Stimulated activated CD8-positive, alpha-beta memory T cell treated with anti-CD3 and anti-CD28 coated beads, Interleukin-7, amount 100 ng/mL, for 48 hours (primary cell): ENCODE measurements around the gene SPPL2B.

Source experiments
- DNase-seq, 2 donors: peaks; one replicate each; pipeline ENCODE4 v3.0.0-alpha.2; 2020; ENCODE audit warnings: low read depth in 1 of 2; ENCODE audit errors: extremely low read depth in 1 of 2

The SPPL2B gene

DNA sequence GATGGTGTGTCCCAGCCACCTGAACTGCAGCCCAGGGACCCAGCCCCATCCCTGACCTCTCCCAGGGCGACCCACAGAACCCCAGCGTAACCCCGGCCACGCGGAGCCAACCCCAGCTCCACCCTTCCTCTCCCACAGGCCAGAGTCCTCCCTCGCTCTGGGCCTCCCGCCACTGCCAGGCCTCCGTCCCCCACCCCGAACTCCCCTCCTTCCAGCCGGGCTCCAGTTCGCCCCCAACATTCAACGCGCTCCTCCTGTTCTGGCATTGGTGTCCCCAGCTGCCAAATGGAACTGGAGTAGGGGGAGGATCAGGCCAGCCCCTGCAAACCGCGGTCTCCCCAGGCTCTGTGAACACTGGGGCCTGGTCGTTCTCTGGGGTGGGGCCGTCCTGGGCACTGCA is 28.0 kb upstream of the SPPL2B start:
- no peak for DNase-seq

DNA sequence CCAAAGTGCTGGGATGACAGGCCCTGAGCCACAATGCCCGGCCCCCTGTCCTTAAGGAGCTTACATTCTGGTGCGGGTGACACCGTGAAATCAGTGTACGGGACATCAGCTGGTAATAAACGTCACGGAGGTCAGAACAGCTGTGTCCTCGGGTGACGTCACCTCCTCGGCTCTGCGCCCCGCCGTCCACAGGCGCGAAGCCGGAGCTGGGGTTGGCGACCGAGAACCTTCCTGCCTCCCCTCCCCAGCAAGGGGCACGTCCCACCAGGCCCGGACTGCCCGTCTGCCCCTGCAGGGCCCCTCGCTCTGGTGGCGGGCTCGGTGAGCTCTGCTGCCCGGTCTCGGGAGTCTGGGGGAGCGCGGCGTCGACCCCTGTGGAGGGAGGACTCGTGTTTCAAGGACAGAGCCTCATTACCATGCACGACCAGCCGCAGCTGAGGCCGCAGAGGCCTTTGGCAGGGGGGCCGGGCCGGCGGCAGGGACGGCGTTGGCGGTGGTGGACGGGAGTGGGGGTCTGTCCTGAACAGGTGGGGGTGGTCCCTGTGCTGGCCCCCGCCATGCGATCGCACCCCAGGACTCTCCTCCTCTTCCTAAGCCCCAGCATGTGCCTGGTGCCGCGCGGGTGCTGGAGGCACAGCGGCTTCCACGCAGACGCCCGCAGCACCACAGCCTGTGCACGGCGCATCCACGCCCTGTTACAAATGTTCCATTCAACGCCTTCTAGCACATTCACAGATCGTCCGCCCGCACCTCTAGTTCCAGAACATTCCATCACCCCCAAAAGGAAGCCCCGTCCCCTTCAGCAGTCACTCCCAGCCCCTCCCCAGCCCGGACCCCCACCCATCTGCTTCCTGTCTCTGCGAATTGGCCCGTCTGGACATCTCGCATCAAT is 25.9 kb upstream of the SPPL2B start:
- DNase-seq = no peak

DNA sequence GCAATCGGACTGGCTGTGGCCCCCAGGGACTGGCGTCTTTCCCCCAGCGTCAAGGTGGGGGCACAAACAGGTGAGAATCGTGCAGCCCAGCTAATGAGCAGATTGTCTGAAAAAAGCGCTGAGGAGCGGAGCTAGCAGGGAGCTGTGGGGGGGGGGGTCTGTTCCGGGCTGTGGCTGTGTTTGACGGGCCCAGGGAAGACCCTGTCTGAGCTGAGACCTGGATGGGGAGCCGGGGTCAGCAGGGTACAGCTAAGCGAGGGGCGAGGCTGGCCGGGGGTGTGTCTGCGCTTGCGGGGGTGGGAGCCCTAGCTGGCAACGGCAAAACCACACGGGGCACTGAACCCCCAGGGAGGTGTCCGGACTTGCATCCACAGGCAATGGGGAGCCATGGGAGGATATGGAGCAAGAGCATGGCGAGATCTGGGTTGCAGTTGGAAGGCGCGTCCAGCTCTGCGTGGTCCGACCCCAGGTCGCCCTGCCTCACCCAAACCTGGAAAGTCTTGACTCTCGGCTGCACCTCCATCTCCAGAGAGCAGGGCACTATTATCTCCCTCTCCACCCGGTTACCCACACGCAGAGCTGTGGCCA is 25.2 kb upstream of the SPPL2B start:
- DNase-seq = no peak

DNA sequence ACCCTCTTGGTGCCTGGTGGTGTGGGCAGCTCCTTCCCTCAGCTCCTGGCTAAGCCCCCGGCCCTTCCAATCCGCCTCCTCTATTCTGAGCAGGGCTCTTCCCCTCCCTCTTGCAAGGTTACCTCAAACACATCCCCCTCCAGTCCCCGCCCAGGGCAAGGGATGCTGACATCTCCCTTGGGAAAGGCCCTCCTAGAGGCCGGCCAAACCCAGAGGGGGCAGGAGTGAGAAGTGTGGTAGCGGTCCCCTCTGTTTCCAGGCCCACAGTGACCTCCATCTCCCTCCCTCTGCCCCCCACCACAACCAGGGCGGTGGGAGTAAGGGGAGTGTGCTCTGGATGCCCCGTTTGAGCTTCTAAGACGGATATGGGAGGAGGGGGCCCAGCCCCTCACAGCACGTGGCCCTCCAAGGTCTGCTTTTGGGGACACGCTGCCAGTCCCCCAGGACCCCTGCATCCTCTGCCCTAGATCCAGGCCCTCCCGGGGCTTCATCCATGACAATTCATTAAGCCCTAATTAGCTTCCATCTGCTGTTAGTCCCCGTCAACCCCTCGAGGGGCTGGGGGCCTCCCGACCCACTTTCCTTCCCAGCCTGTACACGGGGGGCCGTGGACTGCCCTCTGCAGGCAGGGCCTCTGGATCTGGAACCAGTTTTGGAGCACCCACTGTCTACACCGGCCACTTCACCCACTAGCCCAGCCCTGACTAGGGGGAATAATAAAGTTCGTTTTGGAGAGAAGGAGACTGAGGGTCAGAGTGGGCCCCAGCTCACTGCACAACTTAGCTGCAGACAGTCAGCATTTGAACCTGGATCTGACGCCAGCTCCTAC is 22.8 kb upstream of the SPPL2B start:
- no peak for DNase-seq

DNA sequence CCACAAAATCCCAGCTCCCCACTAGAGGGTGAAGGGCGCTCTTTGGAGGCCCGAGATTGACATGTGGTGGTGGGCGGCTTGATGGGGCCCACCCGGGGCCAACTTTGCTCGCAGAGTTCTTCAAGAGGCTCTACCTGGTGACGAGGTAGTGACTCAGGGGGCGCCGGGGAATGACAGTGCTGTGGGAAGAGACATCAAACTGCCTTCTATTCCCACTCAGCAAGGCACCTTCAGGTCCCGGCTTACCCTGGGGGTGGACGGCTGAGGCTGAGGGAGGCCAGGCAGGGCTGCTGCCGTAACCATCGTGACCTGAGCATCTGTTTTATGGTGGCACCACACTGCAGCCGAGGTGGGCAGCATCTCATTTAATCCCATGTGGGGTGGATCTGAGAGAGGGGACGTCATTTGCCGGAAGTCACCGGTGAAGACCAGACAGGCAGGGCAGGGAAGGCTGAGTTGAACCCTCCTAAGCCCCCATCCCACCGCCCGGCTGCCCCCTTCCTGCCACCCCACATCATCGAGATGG is 22.1 kb upstream of the SPPL2B start:
- no peak for DNase-seq

DNA sequence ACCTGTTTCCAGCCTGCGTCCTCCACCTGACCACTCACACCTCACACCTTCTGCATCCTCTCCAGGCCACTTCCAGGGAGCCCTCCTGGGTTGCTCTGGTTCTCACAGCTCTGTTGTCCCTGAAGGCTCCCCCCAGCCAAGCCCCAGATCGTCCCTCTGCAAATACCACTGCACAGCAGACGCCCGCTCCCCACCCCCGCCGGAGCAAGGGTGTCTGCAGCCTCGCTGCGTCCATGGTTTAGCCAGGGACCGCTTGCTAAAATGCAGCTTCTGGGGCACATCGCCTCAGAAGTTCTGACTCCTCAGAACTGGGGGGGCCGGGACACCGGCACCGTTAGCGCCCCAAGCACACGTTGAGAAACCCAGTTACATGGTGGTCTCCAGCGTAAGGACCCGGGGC is 21.5 kb upstream of the SPPL2B start:
- no peak for DNase-seq

DNA sequence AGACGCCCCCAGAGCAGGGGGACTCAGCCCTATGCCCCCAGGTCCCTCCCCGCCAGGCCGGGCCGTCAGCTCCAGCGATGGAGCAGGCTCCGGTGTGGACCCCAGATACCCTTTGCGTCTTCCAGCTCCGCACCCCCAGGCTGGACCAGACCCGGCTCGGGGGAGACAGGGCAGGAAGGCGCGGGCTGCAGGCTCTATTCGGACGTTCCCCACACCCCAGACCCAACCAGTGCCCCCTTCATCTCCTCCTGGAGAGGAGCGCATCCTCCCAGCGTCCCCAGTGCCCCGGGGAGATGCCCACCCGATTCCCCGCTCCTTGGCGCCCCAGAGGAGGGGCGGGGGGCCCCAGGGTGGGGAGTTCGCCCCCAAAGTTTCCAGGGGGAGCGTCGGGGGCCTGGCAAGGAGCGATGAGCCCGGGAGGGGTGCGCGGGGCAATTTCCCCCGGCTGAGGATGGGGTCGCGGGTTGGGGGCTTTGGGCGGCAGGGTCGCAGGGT is 20.9 kb upstream of the SPPL2B start:
- no peak for DNase-seq

DNA sequence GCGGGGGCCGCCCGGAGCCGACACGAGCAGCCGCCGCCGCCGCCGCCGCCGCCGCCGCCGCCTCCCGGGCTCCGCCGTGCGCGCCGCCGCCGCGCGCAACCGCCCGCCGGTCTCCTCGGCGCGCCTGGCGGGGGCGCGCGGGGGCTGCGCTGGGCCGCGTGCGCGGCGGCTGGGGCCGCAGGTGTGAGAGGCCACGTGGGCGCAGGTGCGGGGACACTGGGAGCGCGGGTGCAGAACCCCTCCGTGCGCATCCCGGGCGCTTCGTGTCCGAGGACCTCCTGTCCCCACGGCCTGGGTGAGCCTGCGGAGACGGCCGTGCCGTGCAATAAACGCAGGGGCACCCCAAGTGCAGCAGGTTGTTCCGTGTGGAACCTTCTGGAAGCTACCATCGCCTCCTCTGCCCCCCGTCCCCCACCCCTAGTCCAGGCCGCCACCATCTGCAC is 20.3 kb upstream of the SPPL2B start, which contains the start of gene LINGO3:
LINGO3 (minus strand) TSS at position 41 of the 443 bp plus-strand sequence. CDS start 16,378 bp downstream, outside the sequence.
- DNase-seq = no peak

DNA sequence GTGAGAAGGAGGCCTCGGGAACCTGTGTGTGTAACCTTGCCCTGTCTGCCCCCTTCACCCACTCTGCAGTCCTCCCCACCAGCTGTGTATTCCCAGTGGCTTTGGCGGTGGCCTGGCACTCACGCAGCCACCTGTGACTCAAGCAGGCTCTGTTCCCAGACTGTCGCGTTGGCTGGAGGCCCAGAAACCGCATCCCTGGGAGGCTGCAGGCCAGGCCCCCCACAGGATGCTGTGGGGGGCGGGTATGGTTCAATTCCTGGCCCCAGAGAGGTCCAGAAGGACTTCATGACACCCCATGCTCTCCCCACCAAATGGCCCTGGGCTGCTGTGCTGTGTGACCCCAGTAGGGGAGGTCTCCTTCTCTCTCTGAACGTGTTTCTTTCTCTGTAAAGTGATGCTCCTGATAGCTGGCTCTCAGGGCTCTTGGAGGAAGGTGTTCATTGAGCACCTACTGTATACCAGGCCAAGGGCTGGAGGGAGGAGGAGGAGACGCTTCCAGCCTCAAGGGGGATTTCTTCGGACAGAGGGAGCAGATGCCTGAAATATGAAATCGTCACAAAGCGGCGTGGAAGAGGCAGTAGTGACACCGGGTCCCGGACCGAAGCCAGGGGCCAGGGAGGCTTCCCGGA is 18.6 kb upstream of the SPPL2B start:
- no peak for DNase-seq

DNA sequence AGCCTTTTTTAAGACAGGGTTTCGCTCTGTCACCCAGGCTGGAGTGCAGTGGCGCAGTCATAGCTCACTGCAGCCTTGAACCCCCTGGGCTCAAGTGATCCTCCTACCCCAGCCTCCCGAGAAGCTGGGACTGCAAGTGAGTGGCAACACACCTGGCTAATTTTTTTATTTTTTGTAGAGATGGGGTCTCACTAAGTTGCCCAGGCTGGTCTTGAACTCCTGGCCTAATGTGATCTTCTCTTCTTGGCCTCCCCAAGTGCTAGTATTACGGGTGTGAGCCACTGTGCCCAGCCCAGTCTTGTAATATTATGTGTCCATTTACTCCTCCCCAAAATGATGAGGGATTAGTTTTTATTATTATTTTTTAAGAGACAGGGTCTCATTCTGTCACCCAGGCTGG is 17.4 kb upstream of the SPPL2B start:
- no peak for DNase-seq

DNA sequence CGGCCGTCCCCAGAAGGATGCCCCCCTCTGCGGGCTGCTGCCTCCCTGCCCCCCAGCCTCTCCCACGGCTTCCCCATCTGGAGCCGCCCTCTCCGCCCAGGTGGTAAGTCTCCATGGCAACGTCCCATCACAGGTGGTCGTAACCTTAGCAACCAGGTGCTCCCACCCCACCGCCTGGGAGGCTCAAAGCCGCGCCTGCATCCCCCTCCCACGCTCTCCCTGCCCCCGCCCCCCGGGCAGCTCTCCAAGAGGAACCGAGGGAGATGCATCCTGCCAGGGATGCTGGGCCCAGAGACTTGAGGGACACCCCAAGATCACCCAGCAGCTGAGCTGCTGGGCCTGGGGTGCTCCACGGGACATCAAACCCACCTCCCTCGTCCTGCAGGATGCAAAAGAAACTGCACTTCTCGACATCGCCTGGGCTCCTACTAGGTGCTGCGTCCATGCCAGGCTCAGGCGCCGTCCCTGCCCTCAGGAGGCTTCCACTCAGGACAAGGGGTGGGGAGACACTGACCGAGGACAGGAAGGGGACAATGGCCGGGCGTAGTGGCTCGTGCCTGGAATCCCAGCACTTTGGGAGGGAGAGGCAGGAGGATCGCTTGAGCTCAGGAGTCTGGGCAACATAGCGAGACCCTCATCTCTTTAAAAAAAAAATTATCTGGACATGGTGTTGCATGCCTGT is 15.5 kb upstream of the SPPL2B start:
- DNase-seq = no peak

DNA sequence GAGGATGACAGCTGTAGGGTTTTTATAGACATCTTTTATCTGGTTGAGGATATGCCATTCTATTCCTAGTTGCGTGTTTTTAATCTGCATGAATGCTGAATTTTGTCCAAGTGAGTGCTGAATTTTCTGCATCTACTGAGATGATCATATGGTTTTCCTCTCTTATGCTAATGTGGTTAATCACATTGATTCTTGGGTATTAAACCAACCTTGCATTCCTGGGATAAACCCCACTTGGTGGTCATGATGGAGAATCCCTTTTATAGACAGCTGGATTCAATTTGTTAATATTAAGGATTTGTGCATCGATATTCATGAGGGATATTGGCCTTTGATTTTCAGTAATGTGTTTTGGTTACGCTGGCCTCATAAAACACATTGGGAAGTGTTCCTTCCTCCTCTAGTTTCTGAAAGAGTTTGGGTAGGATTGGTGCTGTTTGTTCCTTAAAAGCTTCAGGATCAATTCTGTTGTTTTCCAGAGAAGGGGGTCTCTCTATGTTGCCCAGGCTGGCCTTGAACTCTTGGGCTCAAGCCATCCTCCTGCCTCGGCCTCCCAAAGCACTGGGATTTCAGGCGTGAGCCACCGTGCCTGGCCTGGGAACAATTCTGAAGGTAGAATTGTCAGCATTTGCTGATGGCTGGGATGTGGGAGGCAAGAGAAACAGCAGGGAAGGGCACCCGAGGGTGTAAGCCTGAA is 13.2 kb upstream of the SPPL2B start:
- no peak for DNase-seq

DNA sequence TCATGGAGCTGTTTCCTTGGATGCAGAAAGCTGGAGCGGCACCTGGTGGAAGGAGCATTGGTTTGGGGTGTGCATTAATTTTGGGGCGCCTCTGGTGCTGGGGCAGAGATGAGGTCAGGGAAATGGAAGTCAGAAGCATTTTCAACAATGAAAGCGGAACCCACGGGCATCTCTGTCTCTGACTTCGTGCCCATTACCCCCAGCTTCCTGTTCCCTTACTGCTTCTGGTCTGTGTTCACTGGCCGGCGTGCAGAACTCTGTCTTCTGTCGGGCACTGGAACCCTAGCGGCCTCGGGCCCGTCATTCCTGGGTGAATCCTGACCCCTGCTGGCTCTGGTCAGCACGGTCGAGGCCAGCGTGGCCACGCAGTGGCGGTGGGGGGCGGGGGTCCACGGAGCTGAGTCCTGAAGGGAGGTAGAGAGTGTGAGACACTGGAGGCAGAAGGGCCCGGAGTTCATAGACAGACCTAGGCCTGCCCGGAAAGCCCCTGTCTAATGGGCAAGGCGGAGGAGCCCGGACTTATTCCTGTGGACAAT is 12.6 kb upstream of the SPPL2B start:
- no peak for DNase-seq

DNA sequence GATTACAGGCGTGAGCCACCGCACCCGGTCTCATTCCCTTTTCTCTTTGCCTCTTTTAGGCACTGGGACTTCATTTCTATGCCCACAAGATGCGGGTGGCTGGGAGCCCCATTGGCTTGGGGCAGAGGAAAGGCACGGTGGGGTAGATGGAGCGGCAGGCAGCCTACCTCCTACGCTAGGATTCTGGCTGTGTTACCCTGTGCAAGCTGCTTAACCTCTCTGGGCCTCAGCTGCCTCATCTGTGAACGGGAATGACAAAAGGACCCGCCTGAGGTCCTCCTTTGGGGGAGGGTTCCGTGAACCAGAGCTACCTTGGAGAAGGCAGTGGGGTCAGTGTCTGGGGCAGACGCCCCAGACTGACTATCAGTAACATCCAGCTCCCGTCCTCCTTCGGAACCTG is 11.2 kb upstream of the SPPL2B start:
- DNase-seq = no peak

DNA sequence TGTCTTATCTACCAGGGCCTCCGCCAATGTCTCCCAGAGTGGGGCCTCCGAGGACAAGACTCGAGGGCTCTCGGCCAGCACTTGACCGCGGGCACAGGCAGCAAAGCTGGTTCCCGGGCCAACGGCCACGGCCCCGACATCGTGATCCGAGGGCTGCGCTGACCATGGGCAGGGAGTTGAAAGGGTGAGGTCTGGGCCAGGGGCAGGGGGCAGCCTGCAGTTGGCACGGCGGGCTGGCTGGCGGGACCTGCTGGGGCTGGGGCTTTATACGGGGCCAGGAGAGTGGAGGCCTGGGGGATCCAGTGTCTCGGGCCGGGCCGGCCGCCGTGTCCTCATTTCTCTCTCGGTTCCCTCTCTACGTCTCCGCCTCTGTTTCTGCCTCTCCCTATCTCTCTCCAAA is 10.7 kb upstream of the SPPL2B start:
- no peak for DNase-seq

DNA sequence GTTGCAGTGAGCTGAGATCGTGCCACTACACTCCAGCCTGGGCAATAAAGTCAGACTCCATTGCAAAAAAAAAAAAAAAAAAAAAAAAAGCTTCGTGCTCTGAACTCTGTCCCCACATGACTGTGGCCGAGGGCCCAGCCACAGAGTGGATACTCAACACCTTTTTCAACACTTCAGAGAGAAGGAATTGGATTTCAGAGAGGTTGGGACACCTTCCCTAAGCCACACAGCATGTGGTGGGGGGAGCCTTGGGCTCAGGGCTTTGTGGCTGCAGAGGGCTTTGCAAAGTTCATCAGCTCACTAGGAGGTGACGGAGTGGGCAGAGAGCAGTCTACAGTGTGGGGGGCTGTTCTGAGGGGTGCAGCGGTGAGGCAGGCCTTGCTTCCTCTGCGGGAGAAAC is 9.6 kb upstream of the SPPL2B start:
- DNase-seq = no peak

DNA sequence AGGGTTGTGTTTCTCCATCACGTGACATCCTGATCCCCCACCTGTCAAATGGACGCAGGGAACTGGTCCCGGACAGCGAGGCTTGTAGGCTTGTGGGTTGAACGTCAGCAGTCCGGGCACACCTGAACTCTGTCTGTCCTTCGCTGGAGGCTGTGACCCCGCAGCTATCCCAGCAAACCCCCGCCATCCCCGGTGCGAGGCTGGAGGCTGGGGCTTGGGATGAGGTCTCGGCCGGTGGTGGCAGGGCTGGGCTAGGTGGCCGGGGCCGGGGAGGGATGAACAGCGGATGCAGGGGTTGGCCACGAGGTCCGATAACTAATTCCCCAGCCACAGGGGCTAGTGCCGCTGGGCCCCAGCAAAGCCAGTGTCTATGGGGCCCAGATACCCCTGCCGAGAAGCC is 8.9 kb upstream of the SPPL2B start:
- DNase-seq = no peak

DNA sequence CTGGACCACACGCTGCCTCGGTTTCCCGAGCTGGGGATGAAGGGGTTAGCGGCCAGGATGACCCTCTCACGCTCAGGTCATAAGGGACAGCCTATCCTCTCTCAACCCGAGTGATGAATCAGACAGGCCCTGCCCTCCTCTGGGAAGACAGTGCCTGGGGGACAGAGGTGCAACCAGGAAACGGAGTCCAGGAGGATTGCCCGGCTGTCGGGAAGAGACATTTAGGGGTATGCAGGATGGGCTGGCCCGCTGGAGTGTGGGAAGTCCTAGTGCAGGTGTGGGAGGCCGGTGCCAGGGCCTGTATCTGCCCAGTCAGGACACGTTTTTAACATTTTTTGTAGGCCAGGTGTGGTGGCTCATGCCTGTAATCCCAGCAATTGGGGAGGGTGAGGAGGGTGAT is 8.4 kb upstream of the SPPL2B start:
- no peak for DNase-seq

DNA sequence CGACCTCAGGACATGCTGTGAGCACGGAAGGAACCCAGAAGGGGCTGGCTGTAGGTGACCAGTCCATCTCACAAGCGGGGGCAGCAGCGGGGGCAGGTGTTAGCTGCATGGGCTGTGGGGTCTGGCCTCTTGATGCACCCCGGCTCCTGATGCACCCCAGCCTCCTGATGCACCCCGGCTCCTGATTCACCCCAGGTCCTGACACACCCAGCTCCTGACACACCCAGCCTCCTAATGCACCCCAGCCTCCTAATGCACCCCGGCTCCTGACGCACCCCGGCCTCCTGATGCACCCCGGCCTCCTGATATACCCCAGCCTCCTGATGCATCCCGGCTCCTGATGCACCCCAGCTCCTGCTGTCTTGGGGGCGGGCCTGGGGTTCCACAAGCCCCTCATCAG is 7.5 kb upstream of the SPPL2B start:
- DNase-seq = no peak
